H1 (cell line): ENCODE data around the gene TMEM116.

Source experiments
- BACH1 ChIP-seq: IDR thresholded peaks from 2 replicates; pipeline ENCODE4 v1.6.1; 2012; ENCODE audit warnings: low read length, improper control_type of control experiment
- BRCA1 ChIP-seq: IDR thresholded peaks from 2 replicates; pipeline ENCODE4 v1.6.1; 2012; ENCODE audit warnings: low read depth, low read length, improper control_type of control experiment

- TF ChIP-seq BRCA1 (no peak), BACH1 (no peak)
Observed at GRCh38 chr12:111894556-111894955, 118.4 kb downstream of the TMEM116 start.
